ENCODE data around the gene GFER.
A peak's percentile ranks its signal among the peaks of the same experiment; 100 is the strongest.
"Not testable (repeated sequence)": the region's sequence is repeated elsewhere in the genome, so short reads cannot be mapped to it uniquely, and the experiment has no call there.

Gene GFER

GRCh38 chr16:1983544-1984346 is at the start of gene GFER:
TSS of gene GFER (plus strand) at chr16:1984193. CDS start at chr16:1984219, 26 bp downstream.
- peak; percentile 77 to 79 for DNase-seq (ENCODE audit: low read depth in 2 of 2)

- no peak for DNase-seq (ENCODE audit: low read depth in 2 of 2)
Observed at GRCh38 chr16:1936945-1937479, 47.0 kb upstream of the GFER start.

GRCh38 chr16:1938316-1938715 is 45.7 kb upstream of the GFER start:
- no peak for DNase-seq (ENCODE audit: low read depth in 2 of 2)

- DNase-seq (ENCODE audit: low read depth in 2 of 2): no peak
Observed at GRCh38 chr16:1938910-1939309, 45.1 kb upstream of the GFER start.

- not testable (repeated sequence) for DNase-seq (ENCODE audit: low read depth in 2 of 2)
Observed at GRCh38 chr16:1939833-1940232, 44.2 kb upstream of the GFER start.

- no peak for DNase-seq (ENCODE audit: low read depth in 2 of 2)
Observed at GRCh38 chr16:1940273-1941161, 43.5 kb upstream of the GFER start.

GRCh38 chr16:1941162-1942046 is 42.6 kb upstream of the GFER start:
- DNase-seq (ENCODE audit: low read depth in 2 of 2): no peak

- no peak for DNase-seq (ENCODE audit: low read depth in 2 of 2)
Observed at GRCh38 chr16:1942047-1942809, 41.8 kb upstream of the GFER start.

- peak; percentile 99 to 100 for DNase-seq (ENCODE audit: low read depth in 2 of 2)
Observed at GRCh38 chr16:1942810-1943726, 40.9 kb upstream of the GFER start, which contains the start of gene MSRB1. TSS of gene MSRB1 (minus strand) at chr16:1943199. CDS start at chr16:1943156, 43 bp downstream.

GRCh38 chr16:1944612-1945199 is 39.3 kb upstream of the GFER start:
- no peak for DNase-seq (ENCODE audit: low read depth in 2 of 2)

- DNase-seq (ENCODE audit: low read depth in 2 of 2): no peak
Observed at GRCh38 chr16:1945559-1946391, 38.2 kb upstream of the GFER start.

- DNase-seq (ENCODE audit: low read depth in 2 of 2): no peak
Observed at GRCh38 chr16:1946495-1947368, 37.3 kb upstream of the GFER start.

GRCh38 chr16:1947369-1947670 is 36.7 kb upstream of the GFER start:
- no peak for DNase-seq (ENCODE audit: low read depth in 2 of 2)

- no peak for DNase-seq (ENCODE audit: low read depth in 2 of 2)
Observed at GRCh38 chr16:1949507-1949906, 34.5 kb upstream of the GFER start.

- DNase-seq (ENCODE audit: low read depth in 2 of 2): no peak
Observed at GRCh38 chr16:1950047-1950446, 33.9 kb upstream of the GFER start.

- DNase-seq (ENCODE audit: low read depth in 2 of 2): no peak
Observed at GRCh38 chr16:1950559-1950958, 33.4 kb upstream of the GFER start.

- DNase-seq (ENCODE audit: low read depth in 2 of 2): no peak
Observed at GRCh38 chr16:1953734-1954133, 30.3 kb upstream of the GFER start.
